HepG2 (cell line): ENCODE measurements around the gene CISD1. TPM values are rescaled to one million over a fixed set of nuclear protein-coding genes. Genes with fewer than 3 reads are reported as not detected.
A peak's percentile ranks its signal among the peaks of the same experiment; 100 is the strongest.

Source experiments
- E2F5 ChIP-seq: sonication (generic); formaldehyde crosslinking; conservative IDR thresholded peaks from 2 replicates; pipeline ENCODE4 v1.4.0; 2020; ENCODE audit warnings: missing genetic modification reagents
- HIVEP1 ChIP-seq: sonication (generic); formaldehyde crosslinking; IDR thresholded peaks from 2 replicates; pipeline ENCODE4 v1.4.0; 2020; ENCODE audit warnings: mild to moderate bottlenecking, missing genetic modification reagents
- JARID2 ChIP-seq: sonication (generic); formaldehyde crosslinking; IDR thresholded peaks from 2 replicates; pipeline ENCODE4 v1.8.1; 2023; ENCODE audit warnings: missing genetic modification reagents, inconsistent platforms; ENCODE audit not compliant: insufficient replicate concordance
- KLF6 ChIP-seq: IDR thresholded peaks from 2 replicates; pipeline ENCODE4 v1.8.0; 2016; ENCODE audit warnings: missing biosample characterization, missing genetic modification reagents
- MIXL1 ChIP-seq: IDR thresholded peaks from 2 replicates; pipeline ENCODE4 v1.6.1; 2016
- MXI1 ChIP-seq: IDR thresholded peaks from 3 replicates; pipeline ENCODE4 v1.6.1; 2012; ENCODE audit warnings: low read depth, low read length, inconsistent platforms, borderline replicate concordance
- NFYC ChIP-seq: IDR thresholded peaks from 2 replicates; pipeline ENCODE4 v1.6.1; 2016; ENCODE audit warnings: missing genetic modification reagents, missing compliant biosample characterization
- NKX3-1 ChIP-seq: sonication (generic); formaldehyde crosslinking; IDR thresholded peaks from 2 replicates; pipeline ENCODE4 v1.5.0; 2020; ENCODE audit warnings: missing genetic modification reagents
- SP140L ChIP-seq: sonication (generic); formaldehyde crosslinking; IDR thresholded peaks from 2 replicates; pipeline ENCODE4 v1.4.0; 2020; ENCODE audit warnings: missing genetic modification reagents, borderline replicate concordance
- SP2 ChIP-seq: sonication (generic); formaldehyde crosslinking; IDR thresholded peaks from 2 replicates; pipeline ENCODE4 v1.5.1; 2020; ENCODE audit warnings: mild to moderate bottlenecking, missing genetic modification reagents
- TBP ChIP-seq: sonication (generic); formaldehyde crosslinking; IDR thresholded peaks from 2 replicates; pipeline ENCODE4 v1.5.0; 2020; ENCODE audit warnings: missing genetic modification reagents
- TEAD3 ChIP-seq: optimal IDR thresholded peaks from 2 replicates; pipeline ENCODE3; 2016; ENCODE audit warnings: borderline replicate concordance
- TFAP4 ChIP-seq: sonication (generic); IDR thresholded peaks from 2 replicates; pipeline ENCODE4 v1.6.1; 2016; ENCODE audit warnings: low read depth, borderline replicate concordance
- ZNF17 ChIP-seq: sonication (generic); formaldehyde crosslinking; IDR thresholded peaks from 2 replicates; pipeline ENCODE4 v1.5.0; 2020; ENCODE audit warnings: mild to moderate bottlenecking, missing genetic modification reagents
- ZNF274 ChIP-seq: sonication (generic); formaldehyde crosslinking; IDR thresholded peaks from 2 replicates; pipeline ENCODE4 v1.5.1; 2020; ENCODE audit warnings: mild to moderate bottlenecking, missing genetic modification reagents
- ZNF281 ChIP-seq: sonication (generic); formaldehyde crosslinking; IDR thresholded peaks from 2 replicates; pipeline ENCODE4 v1.4.0; 2020; ENCODE audit warnings: missing genetic modification reagents, borderline replicate concordance
- ZNF343 ChIP-seq: sonication (generic); formaldehyde crosslinking; IDR thresholded peaks from 2 replicates; pipeline ENCODE4 v1.4.0; 2020; ENCODE audit warnings: mild to moderate bottlenecking, missing genetic modification reagents
- ZNF670 ChIP-seq: sonication (generic); formaldehyde crosslinking; IDR thresholded peaks from 2 replicates; pipeline ENCODE4 v1.8.0; 2022; ENCODE audit warnings: mild to moderate bottlenecking, missing genetic modification reagents, borderline replicate concordance
- polyA plus RNA-seq, 8 experiments: library from polyadenylated mRNA; depleted of rRNA in 3 of 8; stranded (reverse) in 7 of 8; unstranded in 1 of 8; fragments of >200 nt; fragmentation: Illumina TruSeq in 4 of 8; extraction: Trizol in 4 of 8; gene quantifications; 2 replicates each; pipeline versions ENCODE4 v1.2.1 to v1.2.3, GENCODE V29; 2011 to 2016; ENCODE audit warnings: low read depth in 4 of 8, missing spikeins in 1 of 8, mixed read lengths in 1 of 8; ENCODE audit not compliant: insufficient read depth in 1 of 8
- total RNA-seq, 5 experiments: library from RNA; depleted of rRNA; stranded (reverse); fragments of >200 nt; fragmentation: Illumina TruSeq; extraction: Trizol; gene quantifications; 2 replicates each; pipeline ENCODE4 v1.2.3, GENCODE V29; 2016; ENCODE audit warnings: low read depth in 1 of 5
- TF ChIP-seq, protein P1 (sequence below): sonication (generic); formaldehyde crosslinking; IDR thresholded peaks from 2 replicates; pipeline ENCODE4 v1.4.0; 2020; ENCODE audit warnings: mild to moderate bottlenecking, missing genetic modification reagents
- TF ChIP-seq, protein P2 (sequence below): sonication (generic); formaldehyde crosslinking; IDR thresholded peaks from 2 replicates; pipeline ENCODE4 v1.8.0; 2022; ENCODE audit warnings: low read depth, missing genetic modification reagents

CISD1 gene
- total and polyA plus RNA-seq, 2 of the 13 experiments (the other 11 are each of a cell fraction or from before 2014, with no cell fraction given), result 63.4 to 78.9 TPM

DNA sequence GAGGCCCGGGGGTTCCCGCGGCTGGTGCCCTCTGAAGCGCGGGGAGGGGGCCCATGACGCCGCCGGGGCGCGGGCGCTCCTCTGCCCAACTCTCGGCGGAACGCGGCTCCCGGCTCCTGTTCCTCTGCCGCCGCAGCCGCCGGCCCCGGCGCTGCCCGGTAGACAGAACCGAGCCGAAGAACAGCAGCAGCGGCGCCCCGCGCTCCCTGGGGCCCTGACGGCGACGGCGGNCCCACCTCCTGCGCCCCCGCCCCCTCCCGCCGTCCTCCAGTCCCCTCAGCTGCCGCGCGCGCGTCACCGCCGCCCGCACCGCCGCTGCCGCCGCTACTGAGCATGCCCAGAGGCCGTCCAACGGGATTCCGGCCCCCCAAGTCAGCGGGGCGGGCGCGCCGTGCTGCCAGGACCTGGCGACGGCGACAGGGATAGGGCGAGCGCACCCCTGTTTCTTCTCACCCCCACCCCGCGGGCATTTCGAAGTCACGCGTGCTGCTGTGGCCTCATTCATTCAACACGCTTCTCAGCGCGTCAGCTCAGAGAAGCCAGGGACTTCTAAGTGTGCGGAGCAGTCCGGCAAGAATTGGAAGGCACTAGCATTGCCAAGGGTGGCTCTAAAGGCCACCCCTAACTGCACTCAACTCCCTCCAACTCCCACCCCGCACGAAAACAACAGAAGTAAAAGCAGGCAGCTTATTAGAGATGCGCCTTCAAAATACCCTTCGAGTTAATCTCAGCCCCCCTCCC lies 1.1 kb upstream of the CISD1 start, which contains the start of gene IPMK (continued):
- TF ChIP-seq SP140L (CRISPR knock-in tag) (0 out of 2 replicates have a peak, but pooled peaks have one; percentile 19), ZNF670 (CRISPR knock-in tag) (no peak), SP2 (peak; percentile 69), NKX3-1 (no peak), ZNF281 (CRISPR knock-in tag) (no peak; the same call in 1 of the 2 replicates), ZNF343 (CRISPR knock-in tag) (0 out of 2 replicates have a peak, but pooled peaks have one; percentile 42), TEAD3 (CRISPR knock-in tag) (peak; percentile 47), TBP (CRISPR knock-in tag) (no peak), MIXL1 (CRISPR knock-in tag) (no peak), ZNF17 (no peak), JARID2 (CRISPR knock-in tag) (no peak), KLF6 (CRISPR knock-in tag) (no peak), NFYC (CRISPR knock-in tag) (peak; percentile 70), TFAP4 (peak; percentile 37; the same call in 1 of the 2 replicates), HIVEP1 (CRISPR knock-in tag) (peak; percentile 48; the same call in 1 of the 2 replicates), MXI1 (peak; percentile 96), E2F5 (peak; percentile 91), ZNF274 (no peak; the same call in 1 of the 2 replicates)
- TF ChIP-seq, protein P1, sequence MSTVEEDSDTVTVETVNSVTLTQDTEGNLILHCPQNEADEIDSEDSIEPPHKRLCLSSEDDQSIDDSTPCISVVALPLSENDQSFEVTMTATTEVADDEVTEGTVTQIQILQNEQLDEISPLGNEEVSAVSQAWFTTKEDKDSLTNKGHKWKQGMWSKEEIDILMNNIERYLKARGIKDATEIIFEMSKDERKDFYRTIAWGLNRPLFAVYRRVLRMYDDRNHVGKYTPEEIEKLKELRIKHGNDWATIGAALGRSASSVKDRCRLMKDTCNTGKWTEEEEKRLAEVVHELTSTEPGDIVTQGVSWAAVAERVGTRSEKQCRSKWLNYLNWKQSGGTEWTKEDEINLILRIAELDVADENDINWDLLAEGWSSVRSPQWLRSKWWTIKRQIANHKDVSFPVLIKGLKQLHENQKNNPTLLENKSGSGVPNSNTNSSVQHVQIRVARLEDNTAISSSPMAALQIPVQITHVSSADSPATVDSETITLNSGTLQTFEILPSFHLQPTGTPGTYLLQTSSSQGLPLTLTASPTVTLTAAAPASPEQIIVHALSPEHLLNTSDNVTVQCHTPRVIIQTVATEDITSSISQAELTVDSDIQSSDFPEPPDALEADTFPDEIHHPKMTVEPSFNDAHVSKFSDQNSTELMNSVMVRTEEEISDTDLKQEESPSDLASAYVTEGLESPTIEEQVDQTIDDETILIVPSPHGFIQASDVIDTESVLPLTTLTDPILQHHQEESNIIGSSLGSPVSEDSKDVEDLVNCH (CRISPR knock-in tag), result no peak
- TF ChIP-seq, protein P2, sequence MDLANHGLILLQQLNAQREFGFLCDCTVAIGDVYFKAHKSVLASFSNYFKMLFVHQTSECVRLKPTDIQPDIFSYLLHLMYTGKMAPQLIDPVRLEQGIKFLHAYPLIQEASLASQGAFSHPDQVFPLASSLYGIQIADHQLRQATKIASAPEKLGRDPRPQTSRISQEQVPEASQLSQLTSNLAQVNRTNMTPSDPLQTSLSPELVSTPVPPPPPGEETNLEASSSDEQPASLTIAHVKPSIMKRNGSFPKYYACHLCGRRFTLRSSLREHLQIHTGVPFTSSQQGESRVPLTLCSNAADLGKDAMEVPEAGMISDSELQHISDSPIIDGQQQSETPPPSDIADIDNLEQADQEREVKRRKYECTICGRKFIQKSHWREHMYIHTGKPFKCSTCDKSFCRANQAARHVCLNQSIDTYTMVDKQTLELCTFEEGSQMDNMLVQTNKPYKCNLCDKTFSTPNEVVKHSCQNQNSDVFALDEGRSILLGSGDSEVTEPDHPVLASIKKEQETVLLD (CRISPR knock-in tag), result no peak; the same call in 1 of the 2 replicates
